Mucosa of descending colon (tissue), 3 donors: ENCODE data around the gene GPR137. TPM values are rescaled to one million over a fixed set of nuclear protein-coding genes. Genes with fewer than 3 reads are reported as not detected.

ENCODE experiments used
- ATAC-seq: fragments of 200-7000 bp; cut with Tn5 transposase; one replicate; pipeline ENCODE4 v1.9.1; 2020; ENCODE audit warnings: mild to moderate bottlenecking, moderate library complexity
- DNase-seq, 3 donors: peaks; one replicate each; pipeline ENCODE4 v3.0.0-alpha.2; 2020
- H3K36me3 ChIP-seq: fragments of 200-600 bp; one replicate; pipeline ENCODE4 v1.8.0; 2021; ENCODE audit warnings: low read depth, mild to moderate bottlenecking
- H3K4me1 ChIP-seq: fragments of 200-600 bp; one replicate; pipeline ENCODE4 v1.8.0; 2021; ENCODE audit warnings: low read depth, mild to moderate bottlenecking
- H3K4me3 ChIP-seq: fragments of 200-600 bp; one replicate; pipeline ENCODE4 v1.8.0; 2021; ENCODE audit warnings: mild to moderate bottlenecking
- H3K9me3 ChIP-seq: fragments of 200-600 bp; one replicate; pipeline ENCODE4 v1.8.0; 2021; ENCODE audit warnings: mild to moderate bottlenecking
- intact Hi-C, 2 donors: fragments of 100-400 bp; cut with DNase I in 1 of 2; cut with micrococcal nuclease in 1 of 2; formaldehyde crosslinking; loops; one replicate each; pipeline versions ENCODE4 v1.11.0 to v1.11.1; 2022; cut with DNase I, micrococcal nuclease
- total RNA-seq, 3 donors: library from RNA; stranded (reverse); fragmentation: NEBNext Ultra II Directional in 2 of 3; extraction: Animal tissue kit (Norgen Biotek cat#: 25700) in 2 of 3; gene quantifications; one replicate each; pipeline versions ENCODE4 v1.2.1 to v1.2.4, GENCODE V29; 2021 to 2023
- TF ChIP-seq, protein P1 (sequence below): fragments of 200-600 bp; IDR thresholded peaks from one replicate; pipeline ENCODE4 v1.8.0; 2022; ENCODE audit warnings: antibody characterized with exemption, mild to moderate bottlenecking
- donor health status: DM: no; HTN: no; CAD: no; lungs with moderate emphysema.
- donor health status: DM: no; HTN: no; CAD: no.
- donor health status: DM: no; HTN: yes; CAD: no.

Gene GPR137
- total RNA-seq, 3 donors from 2014 or later: 31.2 to 46.7 (median 40.6) TPM

DNA sequence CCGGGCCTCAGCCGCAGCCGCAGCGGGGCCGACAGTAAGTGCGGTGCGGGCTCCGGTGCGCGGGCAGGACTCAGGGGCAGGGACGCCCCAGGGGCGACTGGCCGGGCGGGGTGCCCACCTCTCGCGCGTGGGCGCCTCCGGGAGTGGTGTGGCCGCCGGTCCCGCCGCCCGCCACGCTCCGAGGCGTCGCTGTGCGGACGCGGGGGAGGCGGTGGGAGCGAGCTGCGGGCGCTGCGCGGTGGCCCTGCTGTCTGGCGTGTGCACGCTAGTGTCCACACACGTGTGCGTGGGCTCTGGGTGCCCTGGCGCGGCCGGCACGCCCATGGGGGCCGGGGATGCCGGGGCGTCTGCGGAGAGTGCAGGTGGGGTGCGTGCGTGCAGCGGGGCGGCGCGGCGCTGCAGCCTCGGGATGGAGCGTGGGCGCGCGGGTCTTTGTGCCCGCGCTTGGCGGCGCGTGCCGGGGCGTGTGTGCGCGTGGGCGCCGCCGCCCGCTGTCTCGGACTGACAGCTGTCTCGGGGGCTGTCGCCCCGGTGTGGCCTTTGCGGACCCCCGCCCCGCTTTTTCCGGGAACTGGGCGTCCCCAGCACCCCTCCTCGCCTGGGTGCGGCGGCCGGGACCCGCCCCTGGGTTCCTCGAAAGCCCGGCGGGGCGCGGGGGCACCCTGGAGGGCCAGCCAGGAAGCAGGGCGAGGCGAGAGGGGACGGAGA lies 6.3 kb downstream of the GPR137 start:
- DNase-seq (no peak), ATAC-seq (peak; percentile 22)

DNA sequence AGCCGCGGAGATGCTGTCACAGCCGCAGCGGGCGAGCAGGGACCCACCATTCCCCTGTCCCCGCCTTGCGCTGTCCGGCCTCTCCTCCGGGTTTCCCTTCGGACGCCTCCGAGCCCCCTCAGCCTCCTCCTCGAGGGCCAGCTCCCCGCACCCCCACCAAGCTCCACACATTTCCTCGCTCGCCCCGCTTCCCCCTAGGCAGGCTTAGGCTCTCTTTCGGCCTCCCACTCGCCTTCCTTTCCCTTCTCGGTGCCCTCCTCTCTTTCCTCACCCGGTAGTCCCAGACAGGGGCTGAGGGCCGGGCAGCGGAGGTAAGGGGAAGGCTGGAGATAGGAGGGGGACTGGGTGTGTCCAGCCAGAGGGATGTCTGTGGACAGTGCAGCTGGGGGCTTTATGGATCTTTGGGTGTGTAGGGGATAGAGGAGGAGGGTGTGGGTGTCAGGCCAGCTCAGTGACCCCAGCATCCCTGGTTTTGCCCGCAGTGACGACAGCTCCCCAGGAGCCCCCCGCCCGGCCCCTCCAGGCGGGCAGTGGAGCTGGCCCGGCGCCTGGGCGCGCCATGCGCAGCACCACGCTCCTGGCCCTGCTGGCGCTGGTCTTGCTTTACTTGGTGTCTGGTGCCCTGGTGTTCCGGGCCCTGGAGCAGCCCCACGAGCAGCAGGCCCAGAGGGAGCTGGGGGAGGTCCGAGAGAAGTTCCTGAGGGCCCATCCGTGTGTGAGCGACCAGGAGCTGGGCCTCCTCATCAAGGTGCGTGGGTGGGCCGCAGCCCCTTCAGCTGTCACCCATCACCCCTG lies 7.0 kb downstream of the GPR137 start:
- TF ChIP-seq, protein P1, sequence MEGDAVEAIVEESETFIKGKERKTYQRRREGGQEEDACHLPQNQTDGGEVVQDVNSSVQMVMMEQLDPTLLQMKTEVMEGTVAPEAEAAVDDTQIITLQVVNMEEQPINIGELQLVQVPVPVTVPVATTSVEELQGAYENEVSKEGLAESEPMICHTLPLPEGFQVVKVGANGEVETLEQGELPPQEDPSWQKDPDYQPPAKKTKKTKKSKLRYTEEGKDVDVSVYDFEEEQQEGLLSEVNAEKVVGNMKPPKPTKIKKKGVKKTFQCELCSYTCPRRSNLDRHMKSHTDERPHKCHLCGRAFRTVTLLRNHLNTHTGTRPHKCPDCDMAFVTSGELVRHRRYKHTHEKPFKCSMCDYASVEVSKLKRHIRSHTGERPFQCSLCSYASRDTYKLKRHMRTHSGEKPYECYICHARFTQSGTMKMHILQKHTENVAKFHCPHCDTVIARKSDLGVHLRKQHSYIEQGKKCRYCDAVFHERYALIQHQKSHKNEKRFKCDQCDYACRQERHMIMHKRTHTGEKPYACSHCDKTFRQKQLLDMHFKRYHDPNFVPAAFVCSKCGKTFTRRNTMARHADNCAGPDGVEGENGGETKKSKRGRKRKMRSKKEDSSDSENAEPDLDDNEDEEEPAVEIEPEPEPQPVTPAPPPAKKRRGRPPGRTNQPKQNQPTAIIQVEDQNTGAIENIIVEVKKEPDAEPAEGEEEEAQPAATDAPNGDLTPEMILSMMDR: no peak
- intact Hi-C loops: no loop called here
- ATAC-seq (peak; percentile 18), DNase-seq (no peak)
- Histone ChIP-seq H3K4me1 (peaks cover 13% of the 10 kb centered on the region), H3K4me3 (no peak overlapping the region), H3K9me3 (no peaks in the 10 kb centered on the region), H3K36me3 (no peaks in the 10 kb centered on the region)

More for the DNA sequence above, 6.3 kb downstream of the GPR137 start:
- Histone ChIP-seq H3K36me3 (no peaks in the 10 kb centered on the region), H3K9me3 (no peaks in the 10 kb centered on the region), H3K4me1 (peaks cover 13% of the 10 kb centered on the region), H3K4me3 (no peak overlapping the region)
- intact Hi-C loops: no loop called here
- TF ChIP-seq, protein P1: no peak

DNA sequence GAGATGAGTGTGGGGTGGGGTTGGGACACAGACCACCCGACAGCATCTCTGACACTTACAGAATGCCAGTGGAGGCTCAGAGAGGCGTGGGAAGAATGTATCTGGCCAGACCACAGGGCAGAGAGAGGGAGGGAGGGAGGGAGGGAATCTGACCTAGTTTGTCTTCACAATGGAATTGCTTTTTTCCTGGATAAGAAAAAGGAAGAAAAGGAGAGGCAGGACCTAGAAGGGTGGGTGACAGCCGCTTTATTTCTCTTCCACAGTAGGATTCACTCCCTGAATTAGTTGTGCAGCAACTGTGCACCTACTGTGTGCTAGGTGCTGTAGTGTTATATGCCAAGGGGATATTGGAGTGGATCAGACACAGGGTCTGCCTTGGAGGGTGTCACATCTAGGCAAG lies 9.1 kb downstream of the GPR137 start:
- ATAC-seq (no peak), DNase-seq (no peak)
- Histone ChIP-seq H3K36me3 (no peaks in the 10 kb centered on the region), H3K4me3 (no peak overlapping the region), H3K4me1 (peaks cover 21% of the 10 kb centered on the region), H3K9me3 (no peaks in the 10 kb centered on the region)
- TF ChIP-seq, protein P1: no peak
- intact Hi-C loops: no loop called here

DNA sequence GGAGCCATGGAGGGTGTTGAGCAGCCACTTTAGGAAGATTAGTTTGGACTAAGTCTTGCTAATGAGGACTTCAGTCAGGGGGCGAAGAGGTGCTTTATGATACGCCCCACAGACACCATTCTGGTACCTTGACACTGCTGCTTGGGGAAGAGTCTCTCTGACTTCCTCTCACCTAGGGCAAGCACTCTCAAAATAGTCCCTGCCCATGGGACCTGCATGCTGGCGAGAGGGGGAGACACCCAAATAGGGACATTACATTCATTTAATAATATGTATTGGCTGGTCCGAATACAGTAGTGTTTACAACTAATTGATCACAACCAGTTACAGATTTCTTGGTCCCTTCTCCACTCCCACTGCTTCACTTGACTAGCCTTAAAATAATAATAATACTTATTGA lies 10.1 kb downstream of the GPR137 start:
- DNase-seq: no peak
- TF ChIP-seq, protein P1: no peak
- peaks cover 31% of the 10 kb centered on the region for H3K4me1 ChIP-seq
- H3K4me3 ChIP-seq: no peak overlapping the region
- intact Hi-C loops: no loop called here
- H3K9me3 ChIP-seq: no peaks in the 10 kb centered on the region
- H3K36me3 ChIP-seq: no peaks in the 10 kb centered on the region
- ATAC-seq: no peak

DNA sequence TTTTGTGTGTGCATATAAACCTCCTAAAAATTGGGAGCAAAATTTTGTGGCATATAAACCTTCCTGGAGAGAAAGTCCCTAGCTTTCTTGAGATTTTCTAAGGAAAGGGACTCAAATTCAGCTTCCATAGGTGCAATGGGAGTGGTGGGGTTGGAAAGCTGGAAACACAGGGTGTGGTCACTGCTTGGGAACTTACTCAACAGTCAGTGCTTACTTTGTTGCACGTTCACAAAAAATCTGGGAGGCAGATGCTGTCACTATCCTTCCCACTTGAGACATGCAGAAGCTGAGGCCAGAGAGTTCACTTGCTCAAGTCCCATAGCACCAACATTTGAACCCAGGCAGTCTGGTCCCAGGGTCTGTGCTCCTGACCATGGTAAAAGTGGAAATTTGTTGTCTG lies 10.6 kb downstream of the GPR137 start:
- intact Hi-C loops: no loop called here
- Histone ChIP-seq H3K9me3 (no peaks in the 10 kb centered on the region), H3K4me3 (no peak overlapping the region), H3K36me3 (no peaks in the 10 kb centered on the region), H3K4me1 (peaks cover 35% of the 10 kb centered on the region)
- TF ChIP-seq, protein P1: no peak
- DNase-seq: no peak
- no peak for ATAC-seq
